GM12878 (cell line): Measurements from ENCODE around the gene LDB2. TPM values are rescaled to one million over a fixed set of nuclear protein-coding genes. Genes with fewer than 3 reads are reported as not detected.

Source experiments
- ATAC-seq: fragments of 200-7000 bp; cut with Tn5 transposase; 3 replicates; pipeline ENCODE4 v1.9.1; 2020; ENCODE audit warnings: mild to moderate bottlenecking, moderate library complexity
- BruUV-seq: library from RNA; stranded (reverse); fragments of 400-500 nt; replicated peaks from 2 replicates; lab custom pipeline; 2021; lab: Mats Ljungman, UMichigan
- CTCF ChIA-PET: fragments of 300-600 bp; sonication (Branson Sonifier 250); formaldehyde crosslinking; extraction: SDS; loops from one replicate; lab custom pipeline; 2021; ENCODE audit warnings: inconsistent platforms; lab: Yijun Ruan, JAX
- POLR2A ChIA-PET: fragments of 350-600 bp; formaldehyde crosslinking; extraction: SDS; loops from one replicate; lab custom pipeline; 2021; ENCODE audit warnings: inconsistent platforms; lab: Charles Lee
- RAD21 ChIA-PET: fragments of 300-600 bp; sonication (Branson Sonifier 250); formaldehyde crosslinking; loops from one replicate; lab custom pipeline; 2023; ENCODE audit warnings: antibody characterized with exemption; ENCODE audit not compliant: unreplicated experiment; lab: Charles Lee
- SMC1A ChIA-PET: fragments of 300-600 bp; sonication (Branson Sonifier 250); formaldehyde crosslinking; loops from one replicate; lab custom pipeline; 2023; ENCODE audit not compliant: unreplicated experiment, uncharacterized antibody; lab: Charles Lee
- DNase-seq: peaks from one replicate; pipeline ENCODE4 v3.0.0-alpha.2; 2011; ENCODE audit warnings: low read depth, low spot score
- FAIRE-seq: peaks from 3 replicates; lab custom pipeline; 2011; peaks lifted over from hg19 to GRCh38; lab: Jason Lieb, UNC
- H2AFZ ChIP-seq: 2 replicates; pipeline ENCODE4 v1.6.0; 2011; ENCODE audit warnings: low read depth, low read length, control low read depth; ENCODE audit not compliant: control insufficient read depth
- H3K27ac ChIP-seq: 2 replicates; pipeline ENCODE4 v1.5.1; 2011; ENCODE audit warnings: control low read depth; ENCODE audit not compliant: control insufficient read depth, insufficient read depth
- H3K27me3 ChIP-seq, 2 experiments: replicated peaks in 1 of 2; 2 replicates each; pipeline versions ENCODE4 v1.6.0 to v1.6.1; 2011; ENCODE audit warnings: low read length in 1 of 2; ENCODE audit not compliant: control insufficient read depth in 2 of 2, insufficient read depth in 2 of 2
- H3K36me3 ChIP-seq, 2 experiments: 2 replicates each; pipeline ENCODE4 v1.5.1; 2011; ENCODE audit warnings: low read length in 1 of 2; ENCODE audit not compliant: control insufficient read depth in 2 of 2, insufficient read depth in 2 of 2
- H3K4me1 ChIP-seq: 2 replicates; pipeline ENCODE4 v1.6.1; 2011; ENCODE audit warnings: mild to moderate bottlenecking, low read length, moderate library complexity, mixed read lengths; ENCODE audit not compliant: control insufficient read depth, insufficient read depth
- H3K4me2 ChIP-seq: 2 replicates; pipeline ENCODE4 v1.6.0; 2011; ENCODE audit warnings: control low read depth; ENCODE audit not compliant: control insufficient read depth, insufficient read depth
- H3K4me3 ChIP-seq: fragments of 200-600 bp; sonication (generic); 2 replicates; pipeline ENCODE4 v1.5.1; 2016
- H3K79me2 ChIP-seq: 2 replicates; pipeline ENCODE4 v1.6.0; 2011; ENCODE audit warnings: low read length; ENCODE audit not compliant: control insufficient read depth, insufficient read depth
- H3K9ac ChIP-seq: 2 replicates; pipeline ENCODE4 v1.8.0; 2011; ENCODE audit warnings: low read length, control low read depth, mixed read lengths; ENCODE audit not compliant: control insufficient read depth, insufficient read depth
- H3K9me3 ChIP-seq: replicated peaks from 3 replicates; pipeline ENCODE4 v1.5.1; 2011; ENCODE audit warnings: mild to moderate bottlenecking, low read length; ENCODE audit not compliant: control insufficient read depth, insufficient read depth
- H4K20me1 ChIP-seq: 2 replicates; pipeline ENCODE4 v1.6.0; 2011; ENCODE audit not compliant: control insufficient read depth, insufficient read depth
- E2F4 ChIP-seq: IDR thresholded peaks from 2 replicates; pipeline ENCODE4 v1.6.1; 2012; ENCODE audit warnings: low read depth, low read length, improper control_type of control experiment
- ESRRA ChIP-seq: IDR thresholded peaks from 2 replicates; pipeline ENCODE4 v1.6.1; 2012; ENCODE audit warnings: mild to moderate bottlenecking, low read length, improper control_type of control experiment
- IRF5 ChIP-seq: fragments of 450-650 bp; IDR thresholded peaks from 2 replicates; pipeline ENCODE4 v1.6.1; 2017; ENCODE audit warnings: borderline replicate concordance
- NFYB ChIP-seq: IDR thresholded peaks from 2 replicates; pipeline ENCODE4 v1.6.1; 2011; ENCODE audit warnings: low read depth, mild to moderate bottlenecking, low read length, improper control_type of control experiment, moderate library complexity; ENCODE audit not compliant: insufficient read depth
- NRF1 ChIP-seq: conservative IDR thresholded peaks from 2 replicates; pipeline ENCODE4 v1.6.1; 2011; ENCODE audit warnings: mild to moderate bottlenecking, low read depth, low read length, improper control_type of control experiment
- RCOR1 ChIP-seq: conservative IDR thresholded peaks from 2 replicates; pipeline ENCODE4 v1.6.1; 2012; ENCODE audit warnings: low read depth, low read length, improper control_type of control experiment
- SMAD1 ChIP-seq: fragments of 450-650 bp; IDR thresholded peaks from 2 replicates; pipeline ENCODE4 v1.6.1; 2018; ENCODE audit warnings: mild to moderate bottlenecking, low read depth; ENCODE audit not compliant: partially characterized antibody
- ZBTB11 ChIP-seq: fragments of 450-650 bp; formaldehyde crosslinking; IDR thresholded peaks from 2 replicates; pipeline ENCODE4 v1.5.0; 2022; ENCODE audit warnings: mild to moderate bottlenecking, missing genetic modification characterization
- ZNF274 ChIP-seq: IDR thresholded peaks from one replicate; pipeline ENCODE4 v1.8.0; 2011; ENCODE audit not compliant: insufficient read length, insufficient read depth
- ZSCAN29 ChIP-seq: fragments of 450-650 bp; IDR thresholded peaks from 2 replicates; pipeline ENCODE4 v1.6.1; 2017; ENCODE audit warnings: mild to moderate bottlenecking, moderate library complexity
- WGBS: methylation state at CpG from one replicate; pipeline ENCODE4 v1.1.6; 2016; ENCODE audit warnings: low lambda C conversion rate; ENCODE audit not compliant: insufficient replicate concordance, insufficient coverage; ENCODE audit errors: missing lambda C conversion rate; 5-methylcytosine and 5-hydroxymethylcytosine counted together
- in situ Hi-C: fragments of 300-500 bp; cut with MboI; formaldehyde crosslinking; loops from 9 replicates; pipeline ENCODE4 v1.14.3; 2018; ENCODE audit warnings: mixed read lengths
- intact Hi-C: fragments of 100-400 bp; cut with micrococcal nuclease; formaldehyde crosslinking; loops from one replicate; pipeline ENCODE4 v1.14.2; 2022; ENCODE audit not compliant: unreplicated experiment
- polyA plus RNA-seq, 11 experiments: library from polyadenylated mRNA; depleted of rRNA in 4 of 11; unstranded in 6 of 11; stranded (reverse) in 5 of 11; fragments of >200 nt; fragmentation: Nextera tagmentation in 4 of 11; fragmentation: Illumina TruSeq in 1 of 11; extraction: Ambion mirVana in 4 of 11; extraction: Trizol in 1 of 11; gene quantifications; 1 replicate in 1 of 11; 2 replicates in 10 of 11; pipeline versions ENCODE4 v1.2.1 to v1.2.3, GENCODE V29; 2011 to 2016; ENCODE audit warnings: inconsistent platforms in 2 of 11, missing spikeins in 2 of 11, low read depth in 1 of 11
- total RNA-seq, 4 experiments: library from RNA; depleted of rRNA in 3 of 4; stranded (reverse); fragments of >200 nt in 3 of 4; fragmentation: Illumina TruSeq in 1 of 4; extraction: Trizol in 1 of 4; gene quantifications; 2 replicates each; pipeline versions ENCODE4 v1.2.1 to v1.2.3, GENCODE V29; 2013 to 2021
- TF ChIP-seq, protein P1 (sequence below): IDR thresholded peaks from 2 replicates; pipeline ENCODE4 v1.6.1; 2012; ENCODE audit warnings: low read depth, low read length, improper control_type of control experiment
- TF ChIP-seq, protein P2 (sequence below): fragments of 450-650 bp; IDR thresholded peaks from 2 replicates; pipeline ENCODE4 v1.6.1; 2016; ENCODE audit warnings: mild to moderate bottlenecking
- TF ChIP-seq, protein P3 (sequence below): fragments of 450-650 bp; formaldehyde crosslinking; IDR thresholded peaks from 2 replicates; pipeline ENCODE4 v1.4.0; 2022; ENCODE audit warnings: mild to moderate bottlenecking, moderate library complexity

The LDB2 gene
- total and polyA plus RNA-seq, 10 of the 15 experiments (the other 5 are each of a cell fraction or from before 2014, with no cell fraction given): 0.15 TPM; not detected in 9

DNA sequence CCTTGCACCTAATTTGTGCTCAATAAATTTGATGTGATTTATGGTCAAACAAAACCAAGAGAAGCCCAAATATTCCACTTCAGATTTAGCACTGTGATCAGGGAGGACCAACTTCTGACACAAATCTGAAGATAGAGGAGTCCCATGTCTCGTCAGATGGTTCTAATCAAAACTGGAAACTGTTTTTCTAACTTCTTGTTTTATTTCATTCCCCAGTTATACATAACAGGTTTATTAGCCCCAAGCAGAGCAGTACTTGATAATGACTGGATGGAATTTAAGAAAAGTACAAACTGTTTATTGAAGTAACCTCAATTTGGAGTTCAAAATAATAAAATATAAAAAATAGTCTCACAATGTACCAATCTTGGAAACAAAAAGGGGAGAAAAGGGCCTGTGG, 310.3 kb downstream of the LDB2 start:
- CTCF ChIA-PET: no interaction called here
- intact Hi-C loops: no loop called here
- Histone ChIP-seq H3K4me3 (no peak overlapping the region), H3K4me1 (no peaks in the 10 kb centered on the region), H3K36me3 (no peaks in the 10 kb centered on the region), H4K20me1 (no peaks in the 10 kb centered on the region), H3K27ac (no peak overlapping the region), H3K27me3 (no peaks in the 10 kb centered on the region), H3K79me2 (no peaks in the 10 kb centered on the region), H3K9me3 (no peaks in the 10 kb centered on the region), H3K9ac (no peak overlapping the region), H2AFZ (no peak overlapping the region), H3K4me2 (no peak overlapping the region)
- no TSS peak for BruUV-seq
- ATAC-seq: no peak
- in situ Hi-C loops: no loop called here
- no peak for DNase-seq
- WGBS: 5% methylated on average over 1 of the region's 1 CpG
- RAD21 ChIA-PET: no interaction called here
- POLR2A ChIA-PET: no interaction called here
- SMC1A ChIA-PET: no interaction called here
- FAIRE-seq: no peak
- TF ChIP-seq ZBTB11 (CRISPR knock-in tag) (no peak), E2F4 (no peak), RCOR1 (no peak), NRF1 (no peak), ZNF274 (no peak), ESRRA (no peak), SMAD1 (no peak), ZSCAN29 (no peak), NFYB (no peak), IRF5 (no peak)
- TF ChIP-seq, protein P1, sequence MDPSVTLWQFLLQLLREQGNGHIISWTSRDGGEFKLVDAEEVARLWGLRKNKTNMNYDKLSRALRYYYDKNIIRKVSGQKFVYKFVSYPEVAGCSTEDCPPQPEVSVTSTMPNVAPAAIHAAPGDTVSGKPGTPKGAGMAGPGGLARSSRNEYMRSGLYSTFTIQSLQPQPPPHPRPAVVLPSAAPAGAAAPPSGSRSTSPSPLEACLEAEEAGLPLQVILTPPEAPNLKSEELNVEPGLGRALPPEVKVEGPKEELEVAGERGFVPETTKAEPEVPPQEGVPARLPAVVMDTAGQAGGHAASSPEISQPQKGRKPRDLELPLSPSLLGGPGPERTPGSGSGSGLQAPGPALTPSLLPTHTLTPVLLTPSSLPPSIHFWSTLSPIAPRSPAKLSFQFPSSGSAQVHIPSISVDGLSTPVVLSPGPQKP: no peak
- TF ChIP-seq, protein P2, sequence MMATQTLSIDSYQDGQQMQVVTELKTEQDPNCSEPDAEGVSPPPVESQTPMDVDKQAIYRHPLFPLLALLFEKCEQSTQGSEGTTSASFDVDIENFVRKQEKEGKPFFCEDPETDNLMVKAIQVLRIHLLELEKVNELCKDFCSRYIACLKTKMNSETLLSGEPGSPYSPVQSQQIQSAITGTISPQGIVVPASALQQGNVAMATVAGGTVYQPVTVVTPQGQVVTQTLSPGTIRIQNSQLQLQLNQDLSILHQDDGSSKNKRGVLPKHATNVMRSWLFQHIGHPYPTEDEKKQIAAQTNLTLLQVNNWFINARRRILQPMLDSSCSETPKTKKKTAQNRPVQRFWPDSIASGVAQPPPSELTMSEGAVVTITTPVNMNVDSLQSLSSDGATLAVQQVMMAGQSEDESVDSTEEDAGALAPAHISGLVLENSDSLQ: no peak
- TF ChIP-seq, protein P3, sequence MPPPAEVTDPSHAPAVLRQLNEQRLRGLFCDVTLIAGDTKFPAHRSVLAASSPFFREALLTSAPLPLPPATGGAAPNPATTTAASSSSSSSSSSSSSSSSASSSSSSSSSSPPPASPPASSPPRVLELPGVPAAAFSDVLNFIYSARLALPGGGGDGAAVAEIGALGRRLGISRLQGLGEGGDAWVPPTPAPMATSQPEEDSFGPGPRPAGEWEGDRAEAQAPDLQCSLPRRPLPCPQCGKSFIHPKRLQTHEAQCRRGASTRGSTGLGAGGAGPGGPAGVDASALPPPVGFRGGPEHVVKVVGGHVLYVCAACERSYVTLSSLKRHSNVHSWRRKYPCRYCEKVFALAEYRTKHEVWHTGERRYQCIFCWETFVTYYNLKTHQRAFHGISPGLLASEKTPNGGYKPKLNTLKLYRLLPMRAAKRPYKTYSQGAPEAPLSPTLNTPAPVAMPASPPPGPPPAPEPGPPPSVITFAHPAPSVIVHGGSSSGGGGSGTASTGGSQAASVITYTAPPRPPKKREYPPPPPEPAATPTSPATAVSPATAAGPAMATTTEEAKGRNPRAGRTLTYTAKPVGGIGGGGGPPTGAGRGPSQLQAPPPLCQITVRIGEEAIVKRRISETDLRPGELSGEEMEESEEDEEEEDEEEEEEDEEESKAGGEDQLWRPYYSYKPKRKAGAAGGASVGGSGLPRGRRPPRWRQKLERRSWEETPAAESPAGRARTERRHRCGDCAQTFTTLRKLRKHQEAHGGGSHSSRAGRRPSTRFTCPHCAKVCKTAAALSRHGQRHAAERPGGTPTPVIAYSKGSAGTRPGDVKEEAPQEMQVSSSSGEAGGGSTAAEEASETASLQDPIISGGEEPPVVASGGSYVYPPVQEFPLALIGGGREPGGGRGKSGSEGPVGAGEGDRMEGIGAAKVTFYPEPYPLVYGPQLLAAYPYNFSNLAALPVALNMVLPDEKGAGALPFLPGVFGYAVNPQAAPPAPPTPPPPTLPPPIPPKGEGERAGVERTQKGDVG (CRISPR knock-in tag): no peak
